H1 (cell line): ENCODE data around the gene ACACB. TPM values are rescaled to one million over a fixed set of nuclear protein-coding genes. Genes with fewer than 3 reads are reported as not detected.
A peak's percentile ranks its signal among the peaks of the same experiment; 100 is the strongest.

Experiments
- CTCF ChIA-PET: fragments of 300-600 bp; sonication (Branson Sonifier 250); formaldehyde crosslinking; loops from one replicate; lab custom pipeline; 2021; ENCODE audit not compliant: partially characterized antibody; lab: Charles Lee
- POLR2A ChIA-PET: fragments of 300-600 bp; sonication (Branson Sonifier 250); formaldehyde crosslinking; loops from one replicate; lab custom pipeline; 2021; ENCODE audit warnings: inconsistent platforms; ENCODE audit not compliant: partially characterized antibody; lab: Charles Lee
- DNase-seq, 2 experiments: peaks; one replicate each; pipeline versions ENCODE4 v3.0.0 to v3.0.0-alpha.2; 2010 to 2022; ENCODE audit warnings: low spot score in 2 of 2, low read depth in 1 of 2, mixed read lengths in 1 of 2
- FAIRE-seq: peaks from 2 replicates; lab custom pipeline; 2011; peaks lifted over from hg19 to GRCh38; lab: Jason Lieb, UNC
- H2AFZ ChIP-seq: 2 replicates; pipeline ENCODE4 v1.8.1; 2012; ENCODE audit warnings: low read length, inconsistent platforms
- H2AK5ac ChIP-seq: 2 replicates; pipeline ENCODE4 v1.6.1; 2013; ENCODE audit warnings: low read depth, low read length
- H2BK120ac ChIP-seq: replicated peaks from 2 replicates; pipeline ENCODE3; 2013; ENCODE audit warnings: low read depth, low read length, inconsistent platforms
- H2BK12ac ChIP-seq: 2 replicates; pipeline ENCODE4 v1.6.1; 2013; ENCODE audit warnings: low read depth, low read length
- H2BK15ac ChIP-seq: 2 replicates; pipeline ENCODE4 v1.6.1; 2013; ENCODE audit warnings: low read length
- H2BK20ac ChIP-seq: 2 replicates; pipeline ENCODE4 v1.6.1; 2013; ENCODE audit warnings: low read length
- H2BK5ac ChIP-seq: 2 replicates; pipeline ENCODE4 v1.6.1; 2013; ENCODE audit warnings: low read depth, low read length
- H3K14ac ChIP-seq: 2 replicates; pipeline ENCODE4 v1.6.1; 2013; ENCODE audit warnings: inconsistent platforms; ENCODE audit not compliant: insufficient read length
- H3K18ac ChIP-seq: 2 replicates; pipeline ENCODE4 v1.6.1; 2013; ENCODE audit warnings: low read length; ENCODE audit errors: extremely low read depth
- H3K23ac ChIP-seq: 2 replicates; pipeline ENCODE4 v1.6.1; 2013; ENCODE audit warnings: inconsistent platforms; ENCODE audit not compliant: insufficient read length
- H3K23me2 ChIP-seq: 2 replicates; pipeline ENCODE4 v1.6.1; 2013; ENCODE audit warnings: low read depth, low read length
- H3K27ac ChIP-seq: 2 replicates; pipeline ENCODE4 v1.6.1; 2011; ENCODE audit warnings: low read depth, low read length, inconsistent platforms
- H3K27me3 ChIP-seq, 4 experiments: replicated peaks in 1 of 4; 1 replicate in 1 of 4; 2 replicates in 3 of 4; pipeline versions ENCODE4 v1.6.1 to v1.8.1; 2011 to 2013; ENCODE audit warnings: low read length in 3 of 4, mild to moderate bottlenecking in 3 of 4, inconsistent platforms in 2 of 4, mixed read lengths in 2 of 4, moderate library complexity in 1 of 4; ENCODE audit not compliant: control insufficient read depth in 3 of 4, insufficient read depth in 3 of 4; ENCODE audit errors: extremely low read depth in 1 of 4
- H3K36me3 ChIP-seq, 4 experiments: 2 replicates each; pipeline versions ENCODE4 v1.6.1 to v1.8.1; 2011 to 2013; ENCODE audit warnings: mild to moderate bottlenecking in 4 of 4, low read length in 3 of 4, moderate library complexity in 2 of 4, control low read depth in 1 of 4, inconsistent platforms in 1 of 4; ENCODE audit not compliant: insufficient read depth in 4 of 4, control insufficient read depth in 2 of 4
- H3K4ac ChIP-seq: replicated peaks from 2 replicates; pipeline ENCODE3; 2013; ENCODE audit warnings: low read length, low read depth, mixed read lengths, inconsistent platforms; ENCODE audit not compliant: insufficient read length
- H3K4me1 ChIP-seq, 4 experiments: replicated peaks in 1 of 4; 1 replicate in 1 of 4; 2 replicates in 3 of 4; pipeline versions ENCODE4 v1.6.1 to v1.8.1; 2011 to 2013; ENCODE audit warnings: low read length in 3 of 4, inconsistent platforms in 2 of 4, mixed read lengths in 1 of 4; ENCODE audit not compliant: insufficient read depth in 4 of 4, control insufficient read depth in 3 of 4
- H3K4me2 ChIP-seq, 2 experiments: 2 replicates each; pipeline versions ENCODE4 v1.6.1 to v1.8.1; 2011 to 2013; ENCODE audit warnings: low read depth in 2 of 2, low read length in 2 of 2, control low read depth in 1 of 2, inconsistent platforms in 1 of 2, mild to moderate bottlenecking in 1 of 2; ENCODE audit not compliant: insufficient read depth in 1 of 2
- H3K4me3 ChIP-seq, 4 experiments: fragments of 200-600, 300-600 bp in 1 of 4; sonication (generic), shearing (Covaris generic), sonication (Bioruptor Twin) in 1 of 4; 2 replicates each; pipeline versions ENCODE4 v1.5.1 to v1.8.1; 2011 to 2016; ENCODE audit warnings: low read length in 4 of 4, low read depth in 3 of 4, control low read depth in 2 of 4, inconsistent platforms in 2 of 4, mild to moderate bottlenecking in 2 of 4, mixed read lengths in 1 of 4, moderate library complexity in 1 of 4; ENCODE audit not compliant: insufficient read depth in 2 of 4; ENCODE audit errors: extremely low read depth in 1 of 4
- H3K56ac ChIP-seq: replicated peaks from 2 replicates; pipeline ENCODE3; 2013; ENCODE audit warnings: low read depth, mild to moderate bottlenecking, mixed read lengths, low read length, inconsistent platforms; ENCODE audit not compliant: insufficient read length
- H3K79me1 ChIP-seq: 2 replicates; pipeline ENCODE4 v1.6.1; 2013; ENCODE audit warnings: low read depth, low read length, control low read depth
- H3K79me2 ChIP-seq, 2 experiments: 2 replicates each; pipeline versions ENCODE4 v1.6.1 to v1.8.1; 2012 to 2013; ENCODE audit warnings: low read length in 2 of 2, mild to moderate bottlenecking in 2 of 2, inconsistent platforms in 1 of 2; ENCODE audit not compliant: insufficient read depth in 2 of 2, control insufficient read depth in 1 of 2
- H3K9ac ChIP-seq, 4 experiments: replicated peaks in 1 of 4; 1 replicate in 1 of 4; 2 replicates in 3 of 4; pipeline versions ENCODE4 v1.6.1 to v1.8.1; 2011 to 2013; ENCODE audit warnings: low read depth in 3 of 4, low read length in 3 of 4, control low read depth in 2 of 4, mild to moderate bottlenecking in 2 of 4, moderate library complexity in 2 of 4, inconsistent platforms in 1 of 4; ENCODE audit errors: extremely low read depth in 1 of 4
- H3K9me3 ChIP-seq, 2 experiments: 2 replicates each; pipeline versions ENCODE4 v1.6.1 to v1.8.1; 2012 to 2013; ENCODE audit warnings: mild to moderate bottlenecking in 2 of 2, moderate library complexity in 2 of 2, control low read depth in 1 of 2, inconsistent platforms in 1 of 2, low read depth in 1 of 2, low read length in 1 of 2, mixed read lengths in 1 of 2; ENCODE audit not compliant: insufficient read depth in 2 of 2
- H4K20me1 ChIP-seq, 2 experiments: replicated peaks in 1 of 2; 2 replicates each; pipeline versions ENCODE3 to v1.8.1; 2011 to 2013; ENCODE audit warnings: inconsistent platforms in 2 of 2, low read length in 2 of 2, mild to moderate bottlenecking in 1 of 2; ENCODE audit not compliant: insufficient read depth in 2 of 2, control insufficient read depth in 1 of 2
- H4K5ac ChIP-seq: 2 replicates; pipeline ENCODE4 v1.6.1; 2013; ENCODE audit warnings: low read length, low read depth, mixed read lengths, inconsistent platforms; ENCODE audit not compliant: insufficient read length
- H4K8ac ChIP-seq: 2 replicates; pipeline ENCODE4 v1.8.0; 2013; ENCODE audit warnings: mild to moderate bottlenecking, moderate library complexity, low read length, inconsistent platforms; ENCODE audit not compliant: insufficient read depth; ENCODE audit errors: extremely low read depth
- H4K91ac ChIP-seq: replicated peaks from 2 replicates; pipeline ENCODE3; 2013; ENCODE audit warnings: low read length, mixed read lengths, inconsistent platforms; ENCODE audit not compliant: insufficient read length
- ASH2L ChIP-seq: fragments of 200-600, 300-600 bp; sonication (generic); IDR thresholded peaks from one replicate; pipeline ENCODE4 v1.7.1; 2017; ENCODE audit warnings: low read length
- SP1 ChIP-seq: IDR thresholded peaks from 2 replicates; pipeline ENCODE4 v1.6.1; 2011; ENCODE audit warnings: low read depth, low read length
- WGBS, 2 experiments: shearing (Covaris generic) in 1 of 2; methylation state at CpG; one replicate each; pipeline versions ENCODE4 v1.1.6 to v1.1.7; 2013 to 2015; ENCODE audit warnings: low lambda C conversion rate in 2 of 2, mixed read lengths in 2 of 2, inconsistent platforms in 1 of 2, low coverage in 1 of 2, missing lambda C conversion rate in 1 of 2; ENCODE audit not compliant: insufficient replicate concordance in 2 of 2, insufficient coverage in 1 of 2, insufficient read length in 1 of 2; ENCODE audit errors: extremely low coverage in 1 of 2, missing lambda C conversion rate in 1 of 2; 5-methylcytosine and 5-hydroxymethylcytosine counted together
- long read RNA-seq, 2 experiments: library from RNA in 1 of 2; library from capped mRNA in 1 of 2; stranded (forward); transcript quantifications; one replicate each; pipeline ENCODE4 v2.0.0, GENCODE V29; 2021; ENCODE audit warnings: inconsistent platforms in 1 of 2
- polyA minus RNA-seq, 3 experiments: library from RNA; depleted of rRNA, polyadenylated mRNA; stranded (reverse); fragments of >200 nt; gene quantifications; 1 replicate in 2 of 3; 2 replicates in 1 of 3; pipeline ENCODE4 v1.2.3, GENCODE V29; 2011
- polyA plus RNA-seq, 7 experiments: library from polyadenylated mRNA; depleted of rRNA in 3 of 7; stranded (reverse) in 5 of 7; unstranded in 2 of 7; fragments of >200 nt in 5 of 7; fragments of 200-250 nt in 2 of 7; gene quantifications; 1 replicate in 5 of 7; 2 replicates in 1 of 7; 4 replicates in 1 of 7; pipeline versions ENCODE4 v1.2.1 to v1.2.3, GENCODE V29; 2011 to 2013; ENCODE audit warnings: missing spikeins in 2 of 7, mixed read lengths in 2 of 7
- total RNA-seq: library from RNA; stranded (reverse); fragmentation: NEBNext Ultra II Directional; extraction: Animal tissue kit (Norgen Biotek cat#: 25700); gene quantifications from 2 replicates; pipeline ENCODE4 v1.2.1, GENCODE V29; 2021

Gene ACACB
- total RNA-seq (12.9 and 15.3 TPM in 2 replicates), polyA plus RNA-seq (2011; rRNA removed) (5.8 and 7.1 TPM in 2 replicates), polyA minus RNA-seq (2011; rRNA and poly(A)+ RNA removed) (19.8 and 21.9 TPM in 2 replicates)
- 6.0 TPM for polyA plus RNA-seq (2011; cell fraction: cytosol; rRNA removed)
- 21.8 TPM for polyA plus RNA-seq (2011; cell fraction: nucleus; rRNA removed)
- polyA plus RNA-seq (2012, experiment 1 of 2) = 6.1 to 11.0 TPM (median 7.5 TPM) in 4 replicates
- polyA plus RNA-seq (2012, experiment 2 of 2) = 6.7 TPM
- 4.1 TPM for polyA plus RNA-seq (2013, experiment 1 of 2)
- 3.8 TPM for polyA plus RNA-seq (2013, experiment 2 of 2)
- 10.1 TPM for polyA minus RNA-seq (2011; cell fraction: cytosol; rRNA and poly(A)+ RNA removed)
- 45.1 TPM for polyA minus RNA-seq (2011; cell fraction: nucleus; rRNA and poly(A)+ RNA removed)
- long read RNA-seq, experiment 1, partial matches to known transcripts = 3 of 4 reads
- long read RNA-seq, experiment 1, other reads (novel, unspliced or antisense) = 0 of 4 reads
- long read RNA-seq, experiment 2, partial matches to known transcripts = 1 of 1 reads
- long read RNA-seq, experiment 2, other reads (novel, unspliced or antisense) = 0 of 1 reads

- Histone ChIP-seq H3K23me2 (no peaks in the 10 kb centered on the region), H3K4me3 (no peak within 1 kb of the TSS), H3K27ac (no peak within 1 kb of the TSS), H4K20me1 (no peaks in the 10 kb centered on the region), H2AFZ (peak within 1 kb of the TSS; percentile 54; the same call in 1 of the 2 replicates), H2BK15ac (peak within 1 kb of the TSS; percentile 46; the same call in 1 of the 2 replicates), H4K91ac (no peak within 1 kb of the TSS), H2BK5ac (no peak within 1 kb of the TSS), H3K9me3 (no peaks in the 10 kb centered on the region), H3K79me1 (no peaks in the 10 kb centered on the region), H3K4me1 (peaks cover 2 to 11% (median 5%) of the 10 kb centered on the region in 4 experiments; a peak in 5 of 7 replicates), H3K4me2 (no peak within 1 kb of the TSS), H3K23ac (no peak within 1 kb of the TSS), H2BK20ac (no peak within 1 kb of the TSS), H3K14ac (no peak within 1 kb of the TSS), H4K8ac (peak within 1 kb of the TSS; percentile 28; the same call in 1 of the 2 replicates), H3K36me3 (no peaks in the 10 kb centered on the region), H4K5ac (no peak within 1 kb of the TSS), H2AK5ac (no peak within 1 kb of the TSS), H3K79me2 (no peaks in the 10 kb centered on the region), H2BK12ac (0 out of 2 replicates have a peak within 1 kb of the TSS, but pooled peaks have one; percentile 43), H3K27me3 (no peaks in the 10 kb centered on the region; a peak in 1 of 7 replicates), H3K56ac (no peak within 1 kb of the TSS), H3K18ac (no peak within 1 kb of the TSS), H3K4ac (no peak within 1 kb of the TSS), H2BK120ac (no peak within 1 kb of the TSS), H3K9ac (peak within 1 kb of the TSS in 1 of 4 experiments; percentile 24; a peak in 1 of 7 replicates)
- CTCF ChIA-PET = interaction anchor here (1.4 to 1.5 kb wide), 2 partner anchors 15 to 24 kb away, joined by 3 read pairs; no protein-coding TSS in a partner anchor
- POLR2A ChIA-PET = interaction anchor here (0.8 to 1.3 kb wide), 2 partner anchors 9 to 16 kb away, joined by 3 to 6 read pairs; no protein-coding TSS in a partner anchor
- DNase-seq = no peak
- FAIRE-seq = no peak
- WGBS, 2 experiments = 85% methylated on average over 14 of the region's 14 CpGs; no CpG with 5 or more reads in 1 of the 2 experiments
- TF ChIP-seq ASH2L (peak; percentile 36), SP1 (no peak)
Observed at GRCh38 chr12:109115758-109116610, at the start of gene ACACB. Gene ACACB (plus strand): TSS chr12:109116587. CDS start chr12:109139406, 22,819 bp downstream.
